ENCODE measurements around the gene ANKHD1. TPM values are rescaled to one million over a fixed set of nuclear protein-coding genes. Genes with fewer than 3 reads are reported as not detected.

ANKHD1 gene
- total RNA-seq, 2 donors from 2014 or later: 85.6 to 95.9 TPM

DNA sequence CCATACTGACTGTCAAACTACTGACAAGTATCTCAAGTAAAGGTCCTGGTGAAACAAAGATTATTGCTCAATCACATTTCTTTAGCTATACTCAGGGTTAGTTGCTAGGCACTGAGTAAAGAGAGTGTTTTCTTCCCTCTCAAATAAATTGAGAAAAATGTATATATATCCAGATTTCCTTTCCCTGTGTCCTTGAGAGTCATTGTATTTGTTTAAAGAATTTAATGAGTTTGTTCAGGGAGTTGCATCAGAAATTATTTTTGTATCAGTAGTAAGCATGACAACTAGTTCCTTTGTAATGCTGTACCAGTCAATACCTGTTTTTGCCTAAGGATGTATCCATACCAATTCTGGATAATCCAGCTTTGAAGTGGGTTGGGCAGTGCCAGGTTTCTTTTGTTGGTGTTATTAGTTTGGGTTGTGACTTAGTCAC, 3.2 kb upstream of the ANKHD1 start:
- no peak for TF ChIP-seq CTCF (conservative IDR thresholded peaks at IDR 0.05)
- Histone ChIP-seq H3K4me3 (ENCODE audit: low read length) (no peak overlapping the region), H3K27ac (ENCODE audit: low read depth, low read length) (no peak overlapping the region), H3K9me3 (ENCODE audit: control insufficient read depth, low read length) (no peaks in the 10 kb centered on the region), H3K27me3 (ENCODE audit: control insufficient read depth, insufficient read depth, low read length, poor library complexity, severe bottlenecking) (no peaks in the 10 kb centered on the region), H3K36me3 (ENCODE audit: control insufficient read depth, insufficient read depth, low read length) (no peaks in the 10 kb centered on the region), H3K9ac (ENCODE audit: extremely low read depth, low read length, poor library complexity, severe bottlenecking) (no peak overlapping the region), H3K4me1 (ENCODE audit: control insufficient read depth, insufficient read depth, low read length) (no peaks in the 10 kb centered on the region)
- no peaks in the 10 kb centered on the region for H3K36me3 Mint-ChIP-seq (ENCODE audit: low read depth)
- H3K9me3 Mint-ChIP-seq: no peaks in the 10 kb centered on the region
- H3K4me3 Mint-ChIP-seq: no peak overlapping the region
- no peak overlapping the region for H3K27ac Mint-ChIP-seq
- H3K27me3 Mint-ChIP-seq (ENCODE audit: insufficient read depth): no peaks in the 10 kb centered on the region
- DNase-seq: no peak
- peaks cover 7% of the 10 kb centered on the region for H3K4me1 Mint-ChIP-seq

DNA sequence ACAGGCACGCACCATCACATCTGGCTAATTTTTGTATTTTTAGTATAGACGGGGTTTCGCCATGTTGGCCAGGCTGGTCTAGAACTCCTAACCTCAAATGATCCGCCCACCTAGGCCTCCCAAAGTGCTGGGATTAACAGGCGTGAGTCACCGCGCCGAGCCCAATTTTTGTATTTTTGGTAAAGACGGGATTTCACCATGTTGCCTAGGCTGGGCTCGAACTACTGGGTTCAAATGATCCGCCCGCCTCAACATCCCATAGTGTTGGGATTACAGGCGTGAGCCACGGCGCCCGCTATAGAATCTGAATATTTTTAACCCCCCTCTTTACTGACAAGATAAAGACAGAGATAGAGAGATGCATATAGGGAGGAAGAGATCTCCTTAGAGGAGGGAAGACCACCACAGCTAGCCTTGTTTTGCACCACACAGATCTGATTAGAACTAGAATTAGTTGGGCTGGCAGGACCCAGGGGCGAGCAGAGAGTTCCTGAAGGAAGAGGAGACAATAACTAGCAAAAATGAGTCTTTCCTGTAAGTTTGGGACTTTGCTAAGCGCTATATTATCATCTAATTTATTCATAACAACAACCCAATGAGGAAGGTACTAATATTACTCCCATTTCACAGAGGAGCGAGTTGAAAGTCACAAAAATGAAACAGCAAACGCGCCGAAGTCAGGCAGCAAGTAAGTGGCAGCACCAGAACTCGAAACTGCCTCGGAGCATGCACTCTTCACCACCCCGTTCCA, 1.5 kb upstream of the ANKHD1 start:
- H3K4me3 ChIP-seq (ENCODE audit: low read length): peak overlapping the region; percentile 96
- no peaks in the 10 kb centered on the region for H3K4me1 ChIP-seq (ENCODE audit: control insufficient read depth, insufficient read depth, low read length)
- H3K4me1 Mint-ChIP-seq: peaks cover 15% of the 10 kb centered on the region
- H3K9me3 ChIP-seq (ENCODE audit: control insufficient read depth, low read length): no peaks in the 10 kb centered on the region
- no peak for TF ChIP-seq CTCF (conservative IDR thresholded peaks at IDR 0.05)
- H3K36me3 ChIP-seq (ENCODE audit: control insufficient read depth, insufficient read depth, low read length): no peaks in the 10 kb centered on the region
- H3K27ac Mint-ChIP-seq: no peak overlapping the region
- H3K36me3 Mint-ChIP-seq (ENCODE audit: low read depth): peaks cover under 1% of the 10 kb centered on the region
- H3K4me3 Mint-ChIP-seq: no peak overlapping the region
- H3K9ac ChIP-seq (ENCODE audit: extremely low read depth, low read length, poor library complexity, severe bottlenecking): peak overlapping the region; percentile 16
- H3K9me3 Mint-ChIP-seq: no peaks in the 10 kb centered on the region
- WGBS, 2 experiments (ENCODE audit: insufficient coverage in 1 of 2, insufficient read length in 1 of 2): 48 to 74% methylated on average over 14 to 25 of the region's 25 CpGs
- H3K27me3 Mint-ChIP-seq (ENCODE audit: insufficient read depth): no peaks in the 10 kb centered on the region
- DNase-seq: peak; percentile 52
- peak overlapping the region; percentile 88 for H3K27ac ChIP-seq (ENCODE audit: low read depth, low read length)
- H3K27me3 ChIP-seq (ENCODE audit: control insufficient read depth, insufficient read depth, low read length, poor library complexity, severe bottlenecking): no peaks in the 10 kb centered on the region

DNA sequence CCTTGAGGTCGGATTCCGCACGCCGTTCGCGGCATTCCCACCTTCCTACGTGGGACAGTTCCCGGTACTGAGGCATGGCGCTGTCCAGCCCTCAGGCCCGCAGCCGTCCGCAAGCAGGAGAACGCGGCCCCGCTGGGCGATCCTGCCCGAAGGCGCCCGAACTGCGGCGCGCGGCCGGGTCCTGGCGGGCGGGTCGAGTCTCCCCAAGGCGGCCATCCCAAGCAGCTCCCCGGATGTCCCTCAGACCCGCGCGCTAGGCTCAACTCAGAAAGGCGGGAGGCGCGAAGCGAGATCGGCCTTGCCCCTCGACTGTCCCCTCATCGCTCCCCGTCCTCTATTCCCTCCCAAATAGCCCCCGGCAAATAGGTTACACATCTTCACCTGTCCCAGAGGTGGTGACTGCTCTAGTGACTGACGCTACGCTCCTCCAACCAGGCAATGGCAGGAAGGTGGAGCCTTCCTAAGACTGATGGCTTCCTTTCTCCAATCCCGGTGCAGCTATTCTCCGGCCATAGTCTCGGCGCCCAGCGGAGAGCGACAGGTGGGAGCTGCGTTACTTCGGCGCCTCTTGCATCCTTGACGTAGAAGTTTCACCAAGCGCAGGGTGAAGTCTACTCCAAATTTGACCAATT, 787 bp upstream of the ANKHD1 start:
- peak overlapping the region; percentile 72 for H3K9ac ChIP-seq (ENCODE audit: extremely low read depth, low read length, poor library complexity, severe bottlenecking)

More for the DNA sequence above, 787 bp upstream of the ANKHD1 start:
- TF ChIP-seq CTCF (conservative IDR thresholded peaks at IDR 0.05): no peak
- no peaks in the 10 kb centered on the region for H3K36me3 ChIP-seq (ENCODE audit: control insufficient read depth, insufficient read depth, low read length)
- peaks cover 3% of the 10 kb centered on the region for H3K36me3 Mint-ChIP-seq (ENCODE audit: low read depth)
- no peaks in the 10 kb centered on the region for H3K9me3 ChIP-seq (ENCODE audit: control insufficient read depth, low read length)
- H3K4me1 Mint-ChIP-seq: peaks cover 15% of the 10 kb centered on the region
- no peak overlapping the region for H3K4me3 Mint-ChIP-seq
- no peak overlapping the region for H3K27ac Mint-ChIP-seq
- no peaks in the 10 kb centered on the region for H3K9me3 Mint-ChIP-seq
- peak overlapping the region; percentile 96 for H3K4me3 ChIP-seq (ENCODE audit: low read length)
- H3K27ac ChIP-seq (ENCODE audit: low read depth, low read length): peak overlapping the region; percentile 88
- H3K4me1 ChIP-seq (ENCODE audit: control insufficient read depth, insufficient read depth, low read length): no peaks in the 10 kb centered on the region
- no peaks in the 10 kb centered on the region for H3K27me3 ChIP-seq (ENCODE audit: control insufficient read depth, insufficient read depth, low read length, poor library complexity, severe bottlenecking)
- no peaks in the 10 kb centered on the region for H3K27me3 Mint-ChIP-seq (ENCODE audit: insufficient read depth)
- peak; percentile 98 for DNase-seq
- WGBS, 2 experiments (ENCODE audit: insufficient coverage in 1 of 2, insufficient read length in 1 of 2): 0% methylated on average over 28 to 54 of the region's 54 CpGs

Data from endodermal cell (in vitro differentiated cells).